Brain microvascular endothelial cell (primary cell): ENCODE data around the gene PNMA3.
"Not testable (repeated sequence)": the region's sequence is repeated elsewhere in the genome, so short reads cannot be mapped to it uniquely, and the experiment has no call there.

Source experiments
- DNase-seq: peaks from one replicate; pipeline ENCODE4 v3.0.0-alpha.2; 2020
- H3K27ac ChIP-seq: fragments of 250-450 bp; sonication (Bioruptor Pico); 2 replicates; pipeline ENCODE4 v1.5.1; 2020; ENCODE audit warnings: mild to moderate bottlenecking, moderate library complexity
- H3K27me3 ChIP-seq: fragments of 250-450 bp; sonication (Bioruptor Pico); replicated peaks from 2 replicates; pipeline ENCODE4 v1.5.1; 2020; ENCODE audit warnings: mild to moderate bottlenecking
- H3K36me3 ChIP-seq: fragments of 250-450 bp; sonication (Bioruptor Pico); replicated peaks from 2 replicates; pipeline ENCODE4 v1.5.1; 2020; ENCODE audit warnings: mild to moderate bottlenecking
- H3K4me3 ChIP-seq: 2 replicates; pipeline ENCODE4 v1.5.1; 2011; ENCODE audit warnings: low read depth, mild to moderate bottlenecking, control low read depth, low read length, moderate library complexity
- CTCF ChIP-seq: IDR thresholded peaks from 2 replicates; pipeline ENCODE4 v1.5.1; 2011; ENCODE audit warnings: low read depth, mild to moderate bottlenecking, moderate library complexity, low read length, control low read depth, inconsistent platforms; ENCODE audit errors: missing control alignments
- in situ Hi-C: cut with HindIII; loops from 2 replicates; pipeline ENCODE4 v1.10.0; 2017; ENCODE audit warnings: low sequenced_read_pairs, low pct_ligation_motif_present

Gene PNMA3

GRCh38 chrX:153073331-153073730 is 17.1 kb downstream of the PNMA3 start:
- in situ Hi-C loops, DNase-seq, H3K36me3 ChIP-seq, H3K27ac ChIP-seq, H3K4me3 ChIP-seq, H3K27me3 ChIP-seq: not testable (repeated sequence)

- in situ Hi-C loops: no loop called here
- Histone ChIP-seq H3K27me3 (no peaks in the 10 kb centered on the region), H3K36me3 (no peaks in the 10 kb centered on the region), H3K4me3 (no peak overlapping the region), H3K27ac (no peak overlapping the region)
- no peak for DNase-seq
- TF ChIP-seq CTCF: no peak
Observed at GRCh38 chrX:153074262-153074899, 18.1 kb downstream of the PNMA3 start.

- Histone ChIP-seq H3K27me3 (no peaks in the 10 kb centered on the region), H3K36me3 (no peaks in the 10 kb centered on the region), H3K4me3 (no peak overlapping the region), H3K27ac (no peak overlapping the region)
- no peak for TF ChIP-seq CTCF
- DNase-seq: no peak
- in situ Hi-C loops: no loop called here
Observed at GRCh38 chrX:153074935-153075334, 18.7 kb downstream of the PNMA3 start.

GRCh38 chrX:153075366-153075765 is 19.1 kb downstream of the PNMA3 start:
- H3K36me3 ChIP-seq: no peaks in the 10 kb centered on the region
- H3K27me3 ChIP-seq: no peaks in the 10 kb centered on the region
- no peak for TF ChIP-seq CTCF
- no peak for DNase-seq
- H3K4me3 ChIP-seq: no peak overlapping the region
- in situ Hi-C loops: no loop called here
- H3K27ac ChIP-seq: no peak overlapping the region

GRCh38 chrX:153077437-153078135 is 21.3 kb downstream of the PNMA3 start:
- H3K36me3 ChIP-seq, H3K27me3 ChIP-seq, DNase-seq, in situ Hi-C loops, H3K4me3 ChIP-seq, H3K27ac ChIP-seq: not testable (repeated sequence)

GRCh38 chrX:153083238-153083923 is 27.1 kb downstream of the PNMA3 start:
- in situ Hi-C loops, H3K27me3 ChIP-seq, DNase-seq, H3K27ac ChIP-seq, H3K36me3 ChIP-seq, H3K4me3 ChIP-seq: not testable (repeated sequence)

- TF ChIP-seq CTCF: no peak
- Histone ChIP-seq H3K27ac (no peak overlapping the region), H3K4me3 (no peak overlapping the region), H3K27me3 (no peaks in the 10 kb centered on the region), H3K36me3 (no peaks in the 10 kb centered on the region)
- no peak for DNase-seq
- in situ Hi-C loops: no loop called here
Observed at GRCh38 chrX:153102418-153102817, 46.1 kb downstream of the PNMA3 start.

GRCh38 chrX:153104959-153105358 is 48.7 kb downstream of the PNMA3 start:
- H3K36me3 ChIP-seq, H3K4me3 ChIP-seq, H3K27ac ChIP-seq, H3K27me3 ChIP-seq, in situ Hi-C loops, DNase-seq: not testable (repeated sequence)

- H3K36me3 ChIP-seq, DNase-seq, H3K27ac ChIP-seq, H3K27me3 ChIP-seq, H3K4me3 ChIP-seq, in situ Hi-C loops: not testable (repeated sequence)
Observed at GRCh38 chrX:153106092-153106801, 50.0 kb downstream of the PNMA3 start.
